HG03135 (cell line): ENCODE measurements around the gene CD101.

Experiments used
- ATAC-seq: cut with Tn5 transposase; IDR thresholded peaks from one replicate; pipeline ENCODE4 v1.9.1; 2021; ENCODE audit warnings: mild to moderate bottlenecking, moderate library complexity; ENCODE audit not compliant: unreplicated experiment

The CD101 gene

DNA sequence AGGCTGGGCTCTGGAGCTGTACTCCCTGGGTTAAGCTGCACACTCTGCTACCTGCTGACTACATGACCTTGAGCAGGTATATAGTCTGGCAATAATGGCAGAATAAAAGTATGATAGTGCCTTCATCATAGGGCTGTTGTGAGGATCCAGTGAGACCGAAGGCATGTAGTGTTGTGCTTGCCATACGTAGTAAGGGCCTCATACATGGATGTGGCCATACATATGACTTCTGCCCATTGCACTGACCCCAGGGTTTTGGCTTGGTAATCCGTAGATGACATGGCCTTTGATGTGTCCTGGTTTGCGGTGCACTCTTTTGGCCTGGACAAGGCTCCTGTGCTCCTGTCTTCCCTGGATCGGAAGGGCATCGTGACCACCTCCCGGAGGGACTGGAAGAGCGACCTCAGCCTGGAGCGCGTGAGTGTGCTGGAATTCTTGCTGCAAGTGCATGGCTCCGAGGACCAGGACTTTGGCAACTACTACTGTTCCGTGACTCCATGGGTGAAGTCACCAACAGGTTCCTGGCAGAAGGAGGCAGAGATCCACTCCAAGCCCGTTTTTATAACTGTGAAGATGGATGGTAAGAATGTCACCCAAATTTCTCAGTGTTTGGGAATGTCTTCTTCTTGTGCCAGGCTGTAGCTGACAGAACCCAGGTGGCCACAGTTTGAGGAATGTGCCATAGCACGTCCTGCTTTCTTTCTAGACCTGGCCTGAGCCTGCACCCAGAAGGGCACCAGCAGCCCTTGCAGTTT, 17.0 kb upstream of the CD101 start:
- no peak for ATAC-seq

- no peak for ATAC-seq
Measured at GRCh38 chr1:116986421-116987255, 14.9 kb upstream of the CD101 start.

- ATAC-seq = no peak
Measured at GRCh38 chr1:116987256-116987555, 14.4 kb upstream of the CD101 start.

DNA sequence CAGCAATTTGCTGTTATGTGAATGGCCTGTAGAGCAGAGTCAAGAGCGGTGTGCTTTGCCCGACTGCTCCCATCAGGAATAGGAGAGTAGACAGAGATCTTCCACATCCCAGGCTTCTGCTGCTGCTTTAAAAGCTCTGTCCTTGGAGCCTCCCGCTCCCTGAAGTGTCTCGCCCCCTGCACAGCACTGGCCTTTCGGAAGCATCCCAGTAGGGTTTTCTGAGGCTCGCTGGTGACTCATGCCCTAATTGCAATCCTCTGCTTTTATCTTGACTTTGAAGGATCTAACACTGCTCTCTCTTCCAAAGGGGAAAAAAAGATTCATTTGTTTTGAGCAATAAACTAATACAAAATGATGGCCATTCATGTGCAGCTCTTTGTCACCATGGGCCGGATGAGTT, 13.3 kb upstream of the CD101 start:
- ATAC-seq = no peak

DNA sequence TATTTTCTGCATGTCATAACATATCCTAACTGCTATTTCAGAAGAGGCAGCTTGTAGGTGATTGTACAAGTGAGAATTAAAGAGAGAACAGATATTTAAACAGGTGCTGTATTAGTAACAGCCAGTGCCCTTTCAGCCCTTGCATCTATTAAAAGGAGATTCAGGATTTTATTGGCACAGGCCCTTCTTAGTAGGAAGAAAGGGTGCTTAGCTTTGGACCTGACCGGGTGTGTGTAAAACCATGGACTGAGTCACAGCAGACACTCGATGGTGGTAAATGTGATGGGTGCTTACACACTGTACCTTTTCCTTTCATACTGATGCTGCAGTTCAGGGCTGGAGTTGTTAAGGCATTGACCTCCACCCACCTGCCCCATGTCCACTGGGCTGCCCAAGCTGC, 12.7 kb upstream of the CD101 start:
- no peak for ATAC-seq

DNA sequence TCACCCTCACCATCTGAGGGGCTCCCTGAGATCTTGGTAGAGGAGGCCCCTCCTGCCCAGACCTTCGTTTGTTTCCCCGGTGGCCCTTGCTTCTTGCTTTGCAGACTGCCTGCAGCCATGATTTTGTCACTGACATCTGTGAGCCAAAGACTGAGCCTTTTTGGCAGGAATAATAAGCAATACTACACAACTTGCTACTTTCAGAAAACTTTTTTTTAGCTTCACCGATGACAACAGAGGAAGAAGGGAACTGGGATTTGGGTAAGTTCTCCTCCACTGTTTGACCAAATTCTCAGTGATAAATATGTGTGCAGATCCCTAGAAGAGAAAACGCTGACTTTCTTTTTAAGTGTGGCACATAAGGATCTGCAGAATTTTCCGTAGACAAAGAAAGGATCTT, 11.7 kb upstream of the CD101 start:
- ATAC-seq = no peak

- ATAC-seq = no peak
Measured at GRCh38 chr1:116990612-116991151, 10.9 kb upstream of the CD101 start.

GRCh38 chr1:116991171-116991845, 10.3 kb upstream of the CD101 start:
- ATAC-seq = no peak

- no peak for ATAC-seq
Measured at GRCh38 chr1:116991918-116992317, 9.6 kb upstream of the CD101 start.

GRCh38 chr1:116993286-116993685, 8.3 kb upstream of the CD101 start:
- ATAC-seq = no peak

DNA sequence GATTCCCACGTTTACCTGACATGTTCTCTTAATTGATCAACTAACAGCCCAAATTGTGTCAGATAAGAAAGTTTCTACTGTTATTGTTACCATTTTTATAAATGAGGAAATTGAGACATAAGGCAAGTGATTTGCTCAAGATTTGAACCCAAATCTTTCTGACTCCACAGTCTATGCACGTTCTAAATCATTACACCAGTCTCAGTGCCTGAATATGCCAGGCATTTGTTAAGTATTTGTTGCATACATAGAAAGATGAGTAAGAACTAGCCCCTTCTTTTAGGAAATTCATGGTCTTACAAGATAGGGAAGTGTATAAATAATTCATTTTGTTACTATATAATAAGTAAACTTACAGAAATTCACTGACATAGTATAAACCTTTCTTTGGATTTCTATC, 7.1 kb upstream of the CD101 start:
- ATAC-seq = no peak

- no peak for ATAC-seq
Measured at GRCh38 chr1:116997066-116997465, 4.5 kb upstream of the CD101 start.

DNA sequence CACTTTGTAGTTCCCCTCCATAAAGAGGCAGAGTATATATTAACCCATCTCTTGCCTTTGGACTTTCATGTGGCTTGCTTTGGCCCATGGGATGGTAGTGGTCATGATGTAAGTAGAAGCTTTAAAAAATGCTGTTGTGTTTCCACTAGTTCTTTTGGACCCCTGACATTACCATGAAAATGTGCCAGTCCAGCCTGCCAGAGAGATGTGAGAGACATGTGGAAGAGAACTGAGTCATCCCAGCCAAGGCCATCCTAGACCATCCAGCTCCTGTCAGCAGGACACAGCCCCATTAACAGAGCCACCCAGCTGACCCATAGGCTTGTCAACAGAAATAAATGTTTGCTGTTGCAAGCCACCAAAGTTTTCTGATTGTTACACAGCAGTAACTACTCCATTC, 3.9 kb upstream of the CD101 start:
- ATAC-seq = no peak

- ATAC-seq = no peak
Measured at GRCh38 chr1:116999596-116999995, 2.0 kb upstream of the CD101 start.

- no peak for ATAC-seq
Measured at GRCh38 chr1:117000142-117000541, 1.4 kb upstream of the CD101 start.

DNA sequence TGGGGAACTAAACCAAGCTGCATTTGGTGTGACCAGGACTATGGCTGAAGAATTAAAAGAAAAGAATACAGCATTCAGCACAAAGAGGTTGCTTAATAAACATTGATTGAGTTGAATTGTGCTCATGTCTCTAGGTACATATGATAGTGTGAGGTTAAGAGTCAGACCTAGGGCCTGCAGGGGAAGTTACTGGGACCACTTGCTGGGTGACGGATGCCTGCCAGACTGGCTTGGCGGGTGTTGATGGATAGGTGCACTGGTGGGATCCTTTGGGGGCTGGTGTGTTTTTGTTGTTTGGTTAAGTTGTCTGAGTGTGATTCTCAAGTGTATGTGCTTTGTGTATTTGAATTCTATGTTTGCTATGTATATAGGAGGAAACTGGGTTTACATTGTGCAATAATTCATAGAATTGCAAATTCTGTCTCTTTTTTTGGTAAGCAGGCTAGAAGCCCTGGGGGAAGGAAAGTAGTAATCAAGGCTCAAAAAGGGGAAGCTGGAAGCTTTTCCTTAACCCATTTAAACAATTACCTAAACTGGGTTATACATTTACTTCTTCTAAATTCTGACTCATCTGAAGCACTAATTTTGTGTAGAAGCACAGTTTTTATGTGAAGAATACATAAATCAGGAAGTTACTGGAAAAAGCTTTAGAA, 1.8 kb downstream of the CD101 start:
- ATAC-seq = no peak

GRCh38 chr1:117007719-117008013, 6.1 kb downstream of the CD101 start:
- ATAC-seq = no peak

DNA sequence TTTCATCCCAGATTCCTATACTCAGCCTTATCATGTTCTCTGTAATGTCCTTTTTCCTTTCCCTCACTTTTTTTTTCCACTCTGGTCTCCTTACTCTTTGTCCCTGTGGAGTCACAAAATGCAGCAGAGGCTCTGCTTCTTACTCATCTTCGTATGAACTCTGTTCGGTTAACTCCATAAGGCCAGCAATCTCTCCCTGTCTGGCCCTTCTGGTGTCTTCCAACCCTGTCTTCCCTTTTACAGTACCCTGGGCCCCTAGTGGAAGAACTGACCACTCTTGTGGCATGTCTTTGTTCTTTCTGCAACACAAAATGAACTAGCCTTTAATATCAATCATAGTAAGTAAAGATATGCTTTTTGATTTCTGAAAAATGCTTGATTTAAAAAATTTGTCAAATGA, 7.1 kb downstream of the CD101 start:
- no peak for ATAC-seq

DNA sequence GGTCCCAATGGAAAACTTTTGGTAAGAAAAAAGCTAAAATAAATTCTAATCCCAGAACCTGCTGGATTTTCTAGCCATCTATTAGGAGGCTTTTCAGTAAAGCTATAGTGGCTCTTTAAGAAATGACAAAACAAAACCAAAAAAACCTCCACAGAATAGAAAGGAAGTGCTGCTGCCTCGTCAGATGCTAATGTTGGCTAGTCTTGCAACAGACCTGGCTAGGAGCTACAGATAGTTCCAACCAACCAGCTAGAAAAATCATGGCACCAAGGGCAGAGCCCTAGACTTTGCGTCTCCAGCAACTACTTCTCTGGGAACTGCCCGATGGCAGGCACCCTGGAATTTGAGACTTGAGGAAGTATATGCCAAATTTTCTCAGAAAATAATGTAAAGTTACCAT, 7.6 kb downstream of the CD101 start:
- no peak for ATAC-seq

DNA sequence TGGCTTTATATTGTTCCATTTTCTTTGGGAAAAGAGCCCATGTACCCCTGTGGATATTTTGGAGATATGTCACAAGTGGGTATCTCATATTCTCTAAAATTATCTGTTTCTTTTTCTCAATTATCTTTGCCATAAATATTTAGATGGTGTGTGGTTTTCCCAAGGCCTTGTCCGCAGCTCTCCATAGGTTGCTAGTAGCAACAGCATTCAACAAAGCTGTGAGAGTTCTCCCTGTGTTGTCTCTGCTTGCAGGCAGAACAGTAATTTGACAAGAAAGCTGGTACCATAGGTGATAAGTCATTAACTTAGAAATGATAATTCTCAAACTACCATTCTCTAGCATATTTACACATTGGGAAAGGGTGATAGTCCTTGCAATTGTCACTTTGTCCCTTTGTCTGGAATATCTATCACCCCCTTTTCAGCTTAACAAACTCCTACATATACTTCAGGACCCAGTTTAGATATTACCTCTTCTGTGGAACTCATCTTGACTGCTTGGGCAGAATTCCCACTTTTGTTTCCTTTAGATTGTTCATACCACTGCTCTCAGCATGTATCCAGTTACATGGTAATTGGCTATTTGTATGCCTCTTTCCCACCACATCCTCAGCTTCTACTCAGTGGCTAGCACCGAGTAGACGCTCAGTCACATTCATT, 8.9 kb downstream of the CD101 start:
- no peak for ATAC-seq

- ATAC-seq = no peak
Measured at GRCh38 chr1:117011334-117011733, 9.8 kb downstream of the CD101 start.
